Measurements from ENCODE around the gene CACNA1I.

DNA sequence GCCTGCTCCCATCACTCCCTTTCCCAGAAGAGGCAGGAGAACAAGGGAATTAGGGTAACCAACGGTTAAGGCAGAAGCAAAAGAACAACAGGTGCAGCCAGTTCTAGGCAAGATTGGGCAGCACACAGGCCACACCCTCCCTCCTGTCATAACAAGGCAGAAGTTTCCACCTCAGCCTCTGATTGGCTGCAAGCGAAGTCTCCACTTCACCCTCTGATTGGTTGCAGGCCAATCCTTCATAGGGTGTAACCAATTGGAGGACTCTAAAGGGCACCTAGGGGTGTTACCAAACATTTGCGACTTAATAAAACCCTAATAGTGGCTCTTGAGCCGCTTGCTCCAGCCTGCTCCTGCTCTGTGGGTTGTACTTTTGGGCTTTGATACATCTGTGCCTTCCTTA is 153.8 kb downstream of the CACNA1I start:
- TF ChIP-seq, protein P1, sequence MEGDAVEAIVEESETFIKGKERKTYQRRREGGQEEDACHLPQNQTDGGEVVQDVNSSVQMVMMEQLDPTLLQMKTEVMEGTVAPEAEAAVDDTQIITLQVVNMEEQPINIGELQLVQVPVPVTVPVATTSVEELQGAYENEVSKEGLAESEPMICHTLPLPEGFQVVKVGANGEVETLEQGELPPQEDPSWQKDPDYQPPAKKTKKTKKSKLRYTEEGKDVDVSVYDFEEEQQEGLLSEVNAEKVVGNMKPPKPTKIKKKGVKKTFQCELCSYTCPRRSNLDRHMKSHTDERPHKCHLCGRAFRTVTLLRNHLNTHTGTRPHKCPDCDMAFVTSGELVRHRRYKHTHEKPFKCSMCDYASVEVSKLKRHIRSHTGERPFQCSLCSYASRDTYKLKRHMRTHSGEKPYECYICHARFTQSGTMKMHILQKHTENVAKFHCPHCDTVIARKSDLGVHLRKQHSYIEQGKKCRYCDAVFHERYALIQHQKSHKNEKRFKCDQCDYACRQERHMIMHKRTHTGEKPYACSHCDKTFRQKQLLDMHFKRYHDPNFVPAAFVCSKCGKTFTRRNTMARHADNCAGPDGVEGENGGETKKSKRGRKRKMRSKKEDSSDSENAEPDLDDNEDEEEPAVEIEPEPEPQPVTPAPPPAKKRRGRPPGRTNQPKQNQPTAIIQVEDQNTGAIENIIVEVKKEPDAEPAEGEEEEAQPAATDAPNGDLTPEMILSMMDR (IDR thresholded peaks at IDR 0.05; ENCODE audit: insufficient read depth, low read depth, low read length) = no peak
- TF ChIP-seq EZH2 (IDR thresholded peaks at IDR 0.05; ENCODE audit: insufficient read depth, low read length) = no peak

All from astrocyte (in vitro differentiated cells and primary cell).